HepG2 (cell line): ENCODE data around the gene AHNAK. TPM values are rescaled to one million over a fixed set of nuclear protein-coding genes. Genes with fewer than 3 reads are reported as not detected.

ENCODE experiments used
- ATAC-seq: fragments of 200-7000 bp; cut with Tn5 transposase; 3 replicates; pipeline ENCODE4 v1.9.1; 2020; ENCODE audit warnings: mild to moderate bottlenecking, moderate library complexity
- BruUV-seq: library from RNA; stranded (reverse); fragments of 400-500 nt; replicated peaks from 2 replicates; lab custom pipeline; 2021; lab: Mats Ljungman, UMichigan
- CTCF ChIA-PET: fragments of 300-600 bp; formaldehyde crosslinking; extraction: SDS; loops from one replicate; lab custom pipeline; 2021; ENCODE audit warnings: low total read pairs, inconsistent platforms, low intra/inter-chr PET ratio; lab: Yijun Ruan, JAX
- POLR2A ChIA-PET: fragments of 350-600 bp; sonication (Branson Sonifier 250); formaldehyde crosslinking; loops from one replicate; lab custom pipeline; 2020; ENCODE audit warnings: antibody characterized with exemption, inconsistent platforms; lab: Yijun Ruan, JAX
- DNase-seq: peaks from one replicate; pipeline ENCODE4 v3.0.0-alpha.2; 2015; ENCODE audit warnings: low spot score
- FAIRE-seq: peaks from 3 replicates; lab custom pipeline; 2011; peaks lifted over from hg19 to GRCh38; lab: Jason Lieb, UNC
- H2AFZ ChIP-seq: one replicate; pipeline ENCODE4 v1.6.1; 2011; ENCODE audit warnings: low read length, inconsistent platforms
- H3K27ac ChIP-seq: fragments of 300-600 bp; 3 replicates; pipeline ENCODE4 v1.8.0; 2011; ENCODE audit warnings: mixed run types, mild to moderate bottlenecking, mixed read lengths, low read length, inconsistent platforms; ENCODE audit not compliant: insufficient read depth; ENCODE audit errors: extremely low read length
- H3K27me3 ChIP-seq, 2 experiments: fragments of 200-600 bp in 1 of 2; 2 replicates in 1 of 2; 3 replicates in 1 of 2; pipeline versions ENCODE4 v1.6.0 to v1.8.0; 2011; ENCODE audit warnings: low read length in 2 of 2, mild to moderate bottlenecking in 2 of 2, moderate library complexity in 2 of 2, inconsistent platforms in 1 of 2; ENCODE audit not compliant: insufficient read depth in 2 of 2, control insufficient read depth in 1 of 2
- H3K36me3 ChIP-seq, 2 experiments: fragments of 200-600 bp in 1 of 2; replicated peaks in 1 of 2; 2 replicates in 1 of 2; 3 replicates in 1 of 2; pipeline versions ENCODE4 v1.5.1 to v1.8.0; 2011; ENCODE audit warnings: low read length in 2 of 2, inconsistent platforms in 1 of 2; ENCODE audit not compliant: insufficient read depth in 2 of 2, control insufficient read depth in 1 of 2
- H3K4me1 ChIP-seq: 2 replicates; pipeline ENCODE4 v1.5.1; 2012; ENCODE audit warnings: low read length, inconsistent platforms; ENCODE audit not compliant: insufficient read depth
- H3K4me2 ChIP-seq: 2 replicates; pipeline ENCODE4 v1.6.0; 2011; ENCODE audit warnings: low read depth, low read length, inconsistent platforms
- H3K4me3 ChIP-seq, 3 experiments: fragments of 200-600 bp in 1 of 3; sonication (generic), shearing (Covaris generic) in 1 of 3; replicated peaks in 1 of 3; 2 replicates each; pipeline ENCODE4 v1.5.1; 2011 to 2016; ENCODE audit warnings: low read length in 3 of 3, inconsistent platforms in 2 of 3, low read depth in 2 of 3, mild to moderate bottlenecking in 2 of 3, control low read depth in 1 of 3, mixed read lengths in 1 of 3; ENCODE audit not compliant: insufficient read depth in 1 of 3
- H3K79me2 ChIP-seq: one replicate; pipeline ENCODE4 v1.6.1; 2011; ENCODE audit warnings: low read length, inconsistent platforms; ENCODE audit not compliant: insufficient read depth
- H3K9ac ChIP-seq: 2 replicates; pipeline ENCODE4 v1.6.0; 2011; ENCODE audit warnings: mild to moderate bottlenecking, low read depth, low read length, inconsistent platforms; ENCODE audit not compliant: insufficient read depth
- H3K9me3 ChIP-seq: 2 replicates; pipeline ENCODE4 v1.5.1; 2012; ENCODE audit warnings: mild to moderate bottlenecking, low read length
- H4K20me1 ChIP-seq: 2 replicates; pipeline ENCODE4 v1.6.0; 2011; ENCODE audit warnings: inconsistent platforms, mild to moderate bottlenecking, low read length, moderate library complexity; ENCODE audit not compliant: insufficient read depth
- ARHGAP35 ChIP-seq: sonication (generic); formaldehyde crosslinking; IDR thresholded peaks from 2 replicates; pipeline ENCODE4 v1.9.0; 2022; ENCODE audit warnings: mild to moderate bottlenecking, inconsistent platforms, moderate library complexity, missing genetic modification reagents, borderline replicate concordance
- BRD4 ChIP-seq: sonication (generic); formaldehyde crosslinking; IDR thresholded peaks from 2 replicates; pipeline ENCODE4 v1.4.0; 2020; ENCODE audit warnings: missing genetic modification reagents
- HNRNPH1 ChIP-seq: fragments of 200-400 bp; formaldehyde crosslinking; optimal IDR thresholded peaks from 2 replicates; pipeline ENCODE3; 2017; ENCODE audit warnings: mild to moderate bottlenecking, low read depth, low read length
- MBD4 ChIP-seq: IDR thresholded peaks from 2 replicates; pipeline ENCODE4 v1.6.1; 2012; ENCODE audit warnings: low read length, inconsistent platforms, borderline replicate concordance
- MNT ChIP-seq: fragments of 450-650 bp; IDR thresholded peaks from 2 replicates; pipeline ENCODE4 v1.6.1; 2016
- NCOA2 ChIP-seq: sonication (generic); formaldehyde crosslinking; IDR thresholded peaks from 2 replicates; pipeline ENCODE4 v1.8.0; 2022; ENCODE audit warnings: inconsistent platforms
- NKX3-1 ChIP-seq: sonication (generic); formaldehyde crosslinking; IDR thresholded peaks from 2 replicates; pipeline ENCODE4 v1.5.0; 2020; ENCODE audit warnings: missing genetic modification reagents
- SKI ChIP-seq: fragments of 450-650 bp; IDR thresholded peaks from one replicate; pipeline ENCODE4 v1.6.1; 2018; ENCODE audit warnings: mild to moderate bottlenecking; ENCODE audit not compliant: partially characterized antibody
- SRSF4 ChIP-seq: fragments of 200-400 bp; formaldehyde crosslinking; IDR thresholded peaks from one replicate; pipeline ENCODE4 v1.6.1; 2018; ENCODE audit warnings: mild to moderate bottlenecking, low read depth, low read length, moderate library complexity; ENCODE audit not compliant: poor library complexity, severe bottlenecking
- ZBTB33 ChIP-seq: sonication (generic); formaldehyde crosslinking; IDR thresholded peaks from 2 replicates; pipeline ENCODE4 v1.4.0; 2020; ENCODE audit warnings: missing genetic modification reagents
- ZNF451 ChIP-seq: sonication (generic); formaldehyde crosslinking; IDR thresholded peaks from 2 replicates; pipeline ENCODE4 v1.5.0; 2020; ENCODE audit warnings: mild to moderate bottlenecking, missing genetic modification reagents
- ZNF546 ChIP-seq: sonication (generic); formaldehyde crosslinking; conservative IDR thresholded peaks from 2 replicates; pipeline ENCODE4 v1.8.1; 2023; ENCODE audit warnings: mild to moderate bottlenecking, missing genetic modification reagents
- ZNF563 ChIP-seq: sonication (generic); formaldehyde crosslinking; IDR thresholded peaks from 2 replicates; pipeline ENCODE4 v1.8.0; 2022; ENCODE audit warnings: mild to moderate bottlenecking, moderate library complexity, missing genetic modification reagents
- ZNF589 ChIP-seq: sonication (generic); formaldehyde crosslinking; conservative IDR thresholded peaks from 2 replicates; pipeline ENCODE4 v1.8.0; 2022; ENCODE audit warnings: mild to moderate bottlenecking, moderate library complexity, missing genetic modification reagents
- WGBS: methylation state at CpG from one replicate; pipeline ENCODE4 v1.1.6; 2017; ENCODE audit warnings: low lambda C conversion rate; 5-methylcytosine and 5-hydroxymethylcytosine counted together
- in situ Hi-C: cut with HindIII; loops from 2 replicates; pipeline ENCODE4 v1.10.0; 2017; ENCODE audit warnings: low pct_unique_long_range_greater_than_20kb; ENCODE audit not compliant: extremely low pct_ligation_motif_present
- intact Hi-C: fragments of 100-400 bp; cut with micrococcal nuclease; formaldehyde crosslinking; loops from one replicate; pipeline ENCODE4 v1.10.0; 2022; ENCODE audit not compliant: unreplicated experiment
- polyA plus RNA-seq, 8 experiments: library from polyadenylated mRNA; depleted of rRNA in 3 of 8; stranded (reverse) in 7 of 8; unstranded in 1 of 8; fragments of >200 nt; fragmentation: Illumina TruSeq in 4 of 8; extraction: Trizol in 4 of 8; gene quantifications; 2 replicates each; pipeline versions ENCODE4 v1.2.1 to v1.2.3, GENCODE V29; 2011 to 2016; ENCODE audit warnings: low read depth in 4 of 8, missing spikeins in 1 of 8, mixed read lengths in 1 of 8; ENCODE audit not compliant: insufficient read depth in 1 of 8
- total RNA-seq, 5 experiments: library from RNA; depleted of rRNA; stranded (reverse); fragments of >200 nt; fragmentation: Illumina TruSeq; extraction: Trizol; gene quantifications; 2 replicates each; pipeline ENCODE4 v1.2.3, GENCODE V29; 2016; ENCODE audit warnings: low read depth in 1 of 5
- TF ChIP-seq, protein P1 (sequence below): IDR thresholded peaks from 2 replicates; pipeline ENCODE4 v1.6.1; 2012; ENCODE audit warnings: inconsistent platforms
- TF ChIP-seq, protein P2 (sequence below), 2 experiments: sonication (generic) in 1 of 2; formaldehyde crosslinking in 1 of 2; IDR thresholded peaks; 2 replicates each; pipeline versions ENCODE4 v1.5.1 to v1.6.1; 2011 to 2020; ENCODE audit warnings: borderline replicate concordance in 1 of 2, low read depth in 1 of 2, low read length in 1 of 2, mild to moderate bottlenecking in 1 of 2, missing genetic modification reagents in 1 of 2, moderate library complexity in 1 of 2

AHNAK gene
- total and polyA plus RNA-seq, 2 of the 13 experiments (the other 11 are each of a cell fraction or from before 2014, with no cell fraction given): 23.4 to 25.0 TPM

GRCh38 chr11:62545437-62546243, 966 bp downstream of the AHNAK start:
- Histone ChIP-seq H3K9ac (peak overlapping the region; percentile 96), H4K20me1 (peaks cover 47% of the 10 kb centered on the region), H3K36me3 (peaks cover 2 to 4% of the 10 kb centered on the region in 2 experiments; a peak in 3 of 5 replicates), H3K4me3 (peak overlapping the region; percentile 79 to 93 (median 79)), H3K27me3 (no peaks in the 10 kb centered on the region), H3K4me2 (peak overlapping the region; percentile 84), H3K4me1 (peaks cover 71% of the 10 kb centered on the region), H3K9me3 (no peaks in the 10 kb centered on the region), H3K79me2 (peaks cover 59% of the 10 kb centered on the region), H3K27ac (peak overlapping the region; percentile 96), H2AFZ (no peak overlapping the region)
- ChIA-PET POLR2A (interaction anchor here (1.0 to 4.8 kb wide), 9 partner anchors 13 to 147 kb away, joined by 3 to 45 read pairs (median 4); partner anchors contain the start of genes EEF1G, LBHD1, TUT1 and UQCC3), CTCF (interaction anchor here (1.1 to 1.5 kb wide), 2 partner anchors 15 to 49 kb away, joined by 3 to 4 read pairs; no protein-coding TSS in a partner anchor)
- in situ Hi-C loops: no loop called here
- DNase-seq: peak; percentile 86
- peak; percentile 31 for ATAC-seq
- peak; percentile 57 for FAIRE-seq
- no TSS peak for BruUV-seq
- 1% methylated on average over 35 of the region's 59 CpGs for WGBS
- intact Hi-C loops: loop anchor here (1.0 to 10.0 kb wide), 3 partner anchors 30 to 151 kb away; no protein-coding TSS in a partner anchor
- TF ChIP-seq ZNF563 (CRISPR knock-in tag) (peak; percentile 40; the same call in 1 of the 2 replicates), ZNF451 (CRISPR knock-in tag) (peak; percentile 62; the same call in 1 of the 2 replicates), NCOA2 (CRISPR knock-in tag) (no peak; the same call in 1 of the 2 replicates), MNT (no peak), SKI (no peak), SRSF4 (no peak), HNRNPH1 (no peak), ZBTB33 (CRISPR knock-in tag) (no peak), BRD4 (no peak), ZNF546 (CRISPR knock-in tag) (no peak), ARHGAP35 (CRISPR knock-in tag) (no peak), MBD4 (no peak), NKX3-1 (CRISPR knock-in tag) (no peak), ZNF589 (0 out of 2 replicates have a peak, but pooled peaks have one; percentile 35)
- TF ChIP-seq, protein P1, sequence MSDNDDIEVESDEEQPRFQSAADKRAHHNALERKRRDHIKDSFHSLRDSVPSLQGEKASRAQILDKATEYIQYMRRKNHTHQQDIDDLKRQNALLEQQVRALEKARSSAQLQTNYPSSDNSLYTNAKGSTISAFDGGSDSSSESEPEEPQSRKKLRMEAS: peak; percentile 74
- TF ChIP-seq, protein P2, sequence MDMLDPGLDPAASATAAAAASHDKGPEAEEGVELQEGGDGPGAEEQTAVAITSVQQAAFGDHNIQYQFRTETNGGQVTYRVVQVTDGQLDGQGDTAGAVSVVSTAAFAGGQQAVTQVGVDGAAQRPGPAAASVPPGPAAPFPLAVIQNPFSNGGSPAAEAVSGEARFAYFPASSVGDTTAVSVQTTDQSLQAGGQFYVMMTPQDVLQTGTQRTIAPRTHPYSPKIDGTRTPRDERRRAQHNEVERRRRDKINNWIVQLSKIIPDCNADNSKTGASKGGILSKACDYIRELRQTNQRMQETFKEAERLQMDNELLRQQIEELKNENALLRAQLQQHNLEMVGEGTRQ (IDR thresholded peaks at IDR 0.05; ENCODE audit: low read depth, low read length): no peak
- TF ChIP-seq, protein P2 (CRISPR knock-in tag; IDR thresholded peaks at IDR 0.05; ENCODE audit: borderline replicate concordance): no peak
